Activated CD8-positive, alpha-beta T cell treated with anti-CD3 and anti-CD28 coated beads, Interleukin-2, amount 10 ng/mL, durations not matched to agents 7 days and 5 days (primary cell): ENCODE data around the gene RNF41. TPM values are rescaled to one million over a fixed set of nuclear protein-coding genes. Genes with fewer than 3 reads are reported as not detected.

Experiments
- ATAC-seq: fragments of 150-1000 bp; cut with Tn5 transposase; one replicate; pipeline ENCODE4 v1.10.0; 2021; ENCODE audit warnings: moderate library complexity
- CTCF ChIA-PET: fragments of 350-600 bp; sonication (Branson Sonifier 250); formaldehyde crosslinking; loops from one replicate; lab custom pipeline; 2021; ENCODE audit warnings: antibody characterized with exemption; lab: Charles Lee
- POLR2A ChIA-PET: fragments of 350-600 bp; sonication (Branson Sonifier 250); formaldehyde crosslinking; loops from one replicate; lab custom pipeline; 2021; ENCODE audit warnings: antibody characterized with exemption; lab: Charles Lee
- DNase-seq: peaks from one replicate; pipeline ENCODE4 v3.0.0-alpha.2; 2020
- H3K27ac Mint-ChIP-seq: one replicate; pipeline ENCODE4 v1.8.0; 2021; ENCODE audit warnings: mild to moderate bottlenecking, mixed read lengths
- H3K27me3 Mint-ChIP-seq: one replicate; pipeline ENCODE4 v1.8.0; 2021; ENCODE audit warnings: low read depth, mixed read lengths
- H3K36me3 Mint-ChIP-seq: one replicate; pipeline ENCODE4 v1.8.0; 2021; ENCODE audit warnings: low read depth, mixed read lengths
- H3K4me1 Mint-ChIP-seq: one replicate; pipeline ENCODE4 v1.8.0; 2021; ENCODE audit warnings: low read depth, mixed read lengths
- H3K4me3 Mint-ChIP-seq: one replicate; pipeline ENCODE4 v1.8.0; 2021; ENCODE audit warnings: mild to moderate bottlenecking, mixed read lengths
- H3K9me3 Mint-ChIP-seq: one replicate; pipeline ENCODE4 v1.8.0; 2022; ENCODE audit warnings: mixed read lengths; ENCODE audit not compliant: insufficient read depth
- total RNA-seq, 2 experiments: library from RNA; stranded (reverse); gene quantifications; one replicate each; pipeline ENCODE4 v1.2.3, GENCODE V29; 2021

The RNF41 gene
- total RNA-seq, 2 experiments from 2014 or later, result 27.9 to 32.9 TPM

DNA sequence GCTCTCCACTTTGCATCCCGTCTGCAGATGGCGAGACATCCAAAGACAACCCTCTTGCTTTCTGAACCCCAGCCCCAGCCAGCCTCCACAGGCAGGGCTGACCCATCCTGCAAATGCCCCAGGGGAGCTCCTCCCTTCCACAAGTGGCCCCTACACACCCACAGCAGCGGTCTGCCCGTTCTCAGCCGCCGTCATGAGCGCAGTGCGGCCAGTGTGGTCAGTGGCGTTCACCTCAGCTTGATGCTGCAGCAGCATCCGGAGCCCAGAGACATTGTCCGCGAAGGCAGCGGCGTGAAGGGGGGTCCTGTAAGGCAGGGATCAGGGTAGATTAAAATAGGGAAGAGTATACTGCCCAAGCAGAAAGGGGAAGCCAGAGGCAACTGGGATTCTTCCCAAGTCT lies 22.8 kb upstream of the RNF41 start:
- DNase-seq (no peak), ATAC-seq (no peak)
- ChIA-PET CTCF (no interaction called here), POLR2A (no interaction called here)
- Mint-ChIP-seq H3K36me3 (peaks cover 44% of the 10 kb centered on the region), H3K9me3 (no peaks in the 10 kb centered on the region), H3K4me1 (no peaks in the 10 kb centered on the region), H3K27me3 (no peaks in the 10 kb centered on the region), H3K4me3 (no peak overlapping the region), H3K27ac (no peak overlapping the region)

DNA sequence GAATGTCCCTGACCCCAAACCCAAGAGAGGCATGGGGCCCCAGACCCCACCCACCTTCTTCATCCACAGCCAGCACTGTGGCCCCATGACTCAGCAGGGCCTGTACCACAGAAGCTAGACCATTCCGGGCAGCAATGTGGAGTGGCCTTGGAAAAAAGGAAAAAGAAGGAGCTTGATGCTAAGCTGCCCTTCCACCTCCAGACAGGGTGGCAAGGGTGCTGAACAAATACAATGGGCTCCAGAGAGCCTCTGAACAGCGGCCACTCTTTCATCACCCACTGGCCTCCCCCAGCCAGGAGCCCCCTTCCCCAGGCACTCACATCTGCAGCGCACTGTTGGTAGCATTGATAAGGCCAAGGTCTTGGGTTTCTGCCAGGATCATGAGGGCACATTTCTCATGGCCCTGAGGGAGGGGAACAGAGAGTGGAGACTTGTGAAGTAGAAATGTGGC lies 22.0 kb upstream of the RNF41 start:
- POLR2A ChIA-PET, result no interaction called here
- ATAC-seq, result no peak

DNA sequence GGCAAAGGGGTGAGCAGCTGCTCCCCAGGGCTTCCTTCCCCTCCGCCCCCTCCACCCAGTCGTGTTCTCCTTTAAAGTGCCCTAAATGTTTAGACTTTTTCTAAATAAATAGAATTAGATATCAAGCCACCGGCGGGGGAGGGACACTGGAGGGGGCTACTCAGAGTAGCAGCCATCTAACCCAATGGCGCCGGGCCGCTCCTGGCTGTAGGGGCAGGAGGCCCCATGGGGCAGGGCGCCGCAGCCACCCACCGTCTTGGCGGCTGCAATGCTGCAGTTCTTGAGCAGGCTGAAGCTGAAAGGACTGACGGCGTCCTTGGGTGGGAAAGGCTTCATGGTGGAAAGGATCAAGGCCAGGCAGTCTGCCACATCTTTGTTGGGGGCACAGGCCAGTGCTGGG lies 21.3 kb upstream of the RNF41 start:
- H3K4me1 Mint-ChIP-seq, result no peaks in the 10 kb centered on the region

More for the DNA sequence above, 22.0 kb upstream of the RNF41 start:
- Mint-ChIP-seq H3K9me3 (no peaks in the 10 kb centered on the region), H3K4me1 (no peaks in the 10 kb centered on the region), H3K27ac (no peak overlapping the region), H3K36me3 (peaks cover 41% of the 10 kb centered on the region), H3K27me3 (no peaks in the 10 kb centered on the region), H3K4me3 (no peak overlapping the region)
- CTCF ChIA-PET, result no interaction called here
- DNase-seq, result no peak

DNA sequence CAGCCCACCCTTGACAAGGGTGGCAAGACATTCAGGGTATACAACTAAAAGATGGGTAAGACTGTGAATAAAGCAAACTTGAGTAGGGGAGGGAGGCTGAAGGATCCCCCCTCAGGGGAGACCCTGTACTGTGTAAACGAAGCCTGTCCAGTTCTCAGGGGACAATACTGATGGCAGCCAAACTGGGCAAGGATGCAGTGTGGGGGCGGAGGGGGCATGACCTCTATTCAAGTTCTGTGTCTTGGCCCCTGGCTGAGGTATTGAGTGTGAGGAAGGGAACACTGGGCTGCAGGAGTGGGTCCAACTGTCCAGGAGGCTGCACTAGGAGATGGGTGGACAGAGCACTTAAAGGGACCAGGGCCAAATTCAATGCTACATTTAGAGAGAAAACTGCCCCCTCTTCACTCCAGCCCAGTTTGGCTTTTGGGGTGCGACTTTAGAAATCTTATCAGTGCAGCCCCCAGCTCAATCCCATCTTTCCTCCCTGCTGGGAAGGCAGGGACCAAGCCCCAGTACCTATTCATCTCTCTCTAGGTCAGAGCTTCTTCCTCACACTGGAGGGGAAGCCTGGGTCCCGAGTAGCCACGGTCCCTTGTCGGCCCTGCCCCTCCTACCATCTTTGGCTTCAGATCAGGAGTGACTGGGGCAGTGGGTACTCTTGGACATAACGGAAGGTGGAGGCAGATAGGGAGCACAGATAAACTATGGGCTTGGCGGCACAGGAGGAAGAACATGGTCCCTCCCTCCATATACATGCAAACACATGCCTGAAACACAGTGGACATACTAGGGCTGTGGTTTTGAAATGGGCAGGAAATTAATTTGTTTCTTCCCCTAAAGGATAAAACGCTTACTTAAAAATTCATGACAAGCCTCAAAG lies 19.9 kb upstream of the RNF41 start:
- H3K9me3 Mint-ChIP-seq, result no peaks in the 10 kb centered on the region
- H3K36me3 Mint-ChIP-seq, result peaks cover 32% of the 10 kb centered on the region
- ATAC-seq, result no peak
- peak overlapping the region; percentile 2 for H3K27ac Mint-ChIP-seq
- no peaks in the 10 kb centered on the region for H3K4me1 Mint-ChIP-seq
- H3K27me3 Mint-ChIP-seq, result no peaks in the 10 kb centered on the region
- no peak overlapping the region for H3K4me3 Mint-ChIP-seq
- CTCF ChIA-PET, result no interaction called here
- POLR2A ChIA-PET, result no interaction called here
- no peak for DNase-seq

More for the DNA sequence above, 21.3 kb upstream of the RNF41 start:
- peaks cover 41% of the 10 kb centered on the region for H3K36me3 Mint-ChIP-seq
- ChIA-PET POLR2A (no interaction called here), CTCF (no interaction called here)
- DNase-seq (no peak), ATAC-seq (no peak)
- H3K27ac Mint-ChIP-seq, result no peak overlapping the region
- H3K4me3 Mint-ChIP-seq, result no peak overlapping the region
- H3K27me3 Mint-ChIP-seq, result no peaks in the 10 kb centered on the region
- no peaks in the 10 kb centered on the region for H3K9me3 Mint-ChIP-seq

DNA sequence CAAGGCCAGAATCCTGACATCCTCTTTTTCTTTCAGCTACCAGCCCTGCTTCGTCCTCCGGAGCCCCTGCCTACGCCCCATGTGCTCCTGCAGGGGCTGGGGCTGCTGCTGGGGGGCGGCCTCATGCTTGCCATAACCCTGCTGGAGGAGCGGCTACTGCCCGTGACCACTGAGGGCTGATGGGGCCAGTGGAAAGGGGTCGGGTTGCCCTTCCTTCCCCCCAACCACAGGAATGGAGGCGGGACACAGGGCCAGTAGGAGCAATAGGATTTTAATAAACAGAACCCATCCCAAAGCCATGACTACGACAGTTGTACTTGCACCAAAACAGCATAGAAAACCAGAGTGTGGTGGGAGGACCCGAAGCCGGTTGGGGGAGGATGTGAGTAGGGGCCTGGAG lies 15.8 kb upstream of the RNF41 start:
- no peaks in the 10 kb centered on the region for H3K27me3 Mint-ChIP-seq
- no peak overlapping the region for H3K4me3 Mint-ChIP-seq
- ChIA-PET POLR2A (no interaction called here), CTCF (interaction anchor here (1.6 kb wide), 1 partner anchor 15 kb away, joined by 3 read pairs; the partner anchor contains the start of gene RNF41)
- no peak overlapping the region for H3K27ac Mint-ChIP-seq
- no peak for DNase-seq
- peaks cover 11% of the 10 kb centered on the region for H3K36me3 Mint-ChIP-seq
- H3K4me1 Mint-ChIP-seq, result no peaks in the 10 kb centered on the region
- no peaks in the 10 kb centered on the region for H3K9me3 Mint-ChIP-seq
- ATAC-seq, result no peak

DNA sequence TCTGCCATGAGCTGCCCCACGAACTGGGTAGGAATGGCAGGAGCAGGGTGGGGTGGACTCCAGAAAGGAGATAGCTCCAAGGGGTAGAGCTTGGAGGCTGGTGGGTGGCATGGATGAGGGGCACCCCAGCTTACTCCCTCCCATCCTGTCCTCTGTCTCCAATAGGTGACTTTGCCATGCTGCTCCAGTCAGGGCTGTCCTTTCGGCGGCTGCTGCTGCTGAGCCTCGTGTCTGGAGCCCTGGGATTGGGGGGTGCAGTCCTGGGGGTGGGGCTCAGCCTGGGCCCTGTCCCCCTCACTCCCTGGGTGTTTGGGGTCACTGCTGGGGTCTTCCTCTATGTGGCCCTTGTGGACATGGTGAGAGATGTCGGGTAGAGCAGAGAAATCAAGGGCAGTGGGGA lies 15.3 kb upstream of the RNF41 start:
- H3K27ac Mint-ChIP-seq, result no peak overlapping the region
- peaks cover 11% of the 10 kb centered on the region for H3K36me3 Mint-ChIP-seq
- no peaks in the 10 kb centered on the region for H3K4me1 Mint-ChIP-seq
- ChIA-PET POLR2A (interaction anchor here (0.5 kb wide), 1 partner anchor 48 kb away, joined by 3 read pairs; no protein-coding TSS in a partner anchor), CTCF (interaction anchor here (1.6 kb wide), 1 partner anchor 15 kb away, joined by 3 read pairs; the partner anchor contains the start of gene RNF41)
- no peaks in the 10 kb centered on the region for H3K9me3 Mint-ChIP-seq
- no peak for ATAC-seq
- H3K4me3 Mint-ChIP-seq, result no peak overlapping the region
- no peaks in the 10 kb centered on the region for H3K27me3 Mint-ChIP-seq
- no peak for DNase-seq

DNA sequence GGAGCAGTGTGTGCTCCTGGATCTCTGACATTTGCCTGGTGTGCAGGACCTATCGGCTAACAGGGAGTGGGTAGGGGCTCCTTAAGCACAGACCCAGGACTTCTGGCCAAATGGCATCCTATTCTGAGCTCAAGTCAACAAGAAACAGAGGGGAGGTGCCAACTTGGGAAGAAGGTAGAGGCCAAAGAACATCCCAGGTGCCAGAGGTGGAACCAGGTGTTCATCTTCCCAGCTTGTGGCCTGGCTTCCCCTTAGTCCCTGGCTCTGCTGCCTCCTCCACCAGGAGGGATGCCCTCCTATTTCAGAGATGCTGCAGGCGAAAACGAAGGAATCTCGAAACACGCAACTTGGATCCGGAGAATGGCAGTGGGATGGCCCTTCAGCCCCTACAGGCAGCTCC lies 14.4 kb upstream of the RNF41 start:
- DNase-seq, result no peak
- peaks cover 4% of the 10 kb centered on the region for H3K36me3 Mint-ChIP-seq
- ATAC-seq, result no peak
- no peak overlapping the region for H3K4me3 Mint-ChIP-seq
- no peaks in the 10 kb centered on the region for H3K9me3 Mint-ChIP-seq
- H3K4me1 Mint-ChIP-seq, result no peaks in the 10 kb centered on the region
- no peak overlapping the region for H3K27ac Mint-ChIP-seq
- no peaks in the 10 kb centered on the region for H3K27me3 Mint-ChIP-seq
- POLR2A ChIA-PET, result no interaction called here
- CTCF ChIA-PET, result interaction anchor here (1.6 kb wide), 1 partner anchor 14 kb away, joined by 3 read pairs; the partner anchor contains the start of gene RNF41

DNA sequence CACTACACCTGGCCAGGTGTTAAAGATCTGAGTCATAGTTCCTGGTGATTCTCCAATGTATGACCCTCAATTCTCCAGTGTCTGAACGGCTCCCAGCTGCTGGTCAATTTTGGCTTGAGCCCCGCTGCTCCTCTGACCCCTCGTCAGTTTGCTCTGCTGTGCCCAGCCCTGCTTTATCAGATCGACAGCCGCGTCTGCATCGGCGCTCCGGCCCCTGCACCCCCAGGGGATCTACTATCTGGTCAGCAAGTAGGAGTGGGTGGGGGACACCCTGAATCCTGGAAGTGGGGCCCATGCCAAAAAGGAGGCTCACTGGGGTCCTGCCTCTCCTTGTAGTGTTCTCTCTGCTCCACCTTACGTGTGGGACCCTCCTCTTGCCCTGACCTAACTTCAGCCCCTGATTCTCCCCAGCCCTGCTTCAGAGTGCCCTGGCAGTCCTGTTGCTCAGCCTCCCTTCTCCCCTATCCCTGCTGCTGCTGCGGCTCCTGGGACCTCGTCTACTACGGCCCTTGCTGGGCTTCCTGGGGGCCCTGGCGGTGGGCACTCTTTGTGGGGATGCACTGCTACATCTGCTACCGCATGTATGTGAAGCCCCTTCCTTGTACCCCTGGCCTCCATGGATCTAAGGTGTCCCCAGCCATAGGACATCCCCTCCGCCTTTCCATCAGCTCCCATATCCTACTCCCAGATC lies 13.2 kb upstream of the RNF41 start:
- no peaks in the 10 kb centered on the region for H3K4me1 Mint-ChIP-seq
- no peaks in the 10 kb centered on the region for H3K9me3 Mint-ChIP-seq
- ATAC-seq (no peak), DNase-seq (no peak)
- no peak overlapping the region for H3K4me3 Mint-ChIP-seq
- H3K36me3 Mint-ChIP-seq, result no peaks in the 10 kb centered on the region
- CTCF ChIA-PET, result interaction anchor here (1.1 to 1.9 kb wide), 2 partner anchors 13 to 229 kb away, joined by 3 to 6 read pairs; partner anchors contain the start of gene RNF41
- POLR2A ChIA-PET, result interaction anchor here (0.7 kb wide), 1 partner anchor 256 kb away, joined by 3 read pairs; no protein-coding TSS in a partner anchor
- no peaks in the 10 kb centered on the region for H3K27me3 Mint-ChIP-seq
- no peak overlapping the region for H3K27ac Mint-ChIP-seq

DNA sequence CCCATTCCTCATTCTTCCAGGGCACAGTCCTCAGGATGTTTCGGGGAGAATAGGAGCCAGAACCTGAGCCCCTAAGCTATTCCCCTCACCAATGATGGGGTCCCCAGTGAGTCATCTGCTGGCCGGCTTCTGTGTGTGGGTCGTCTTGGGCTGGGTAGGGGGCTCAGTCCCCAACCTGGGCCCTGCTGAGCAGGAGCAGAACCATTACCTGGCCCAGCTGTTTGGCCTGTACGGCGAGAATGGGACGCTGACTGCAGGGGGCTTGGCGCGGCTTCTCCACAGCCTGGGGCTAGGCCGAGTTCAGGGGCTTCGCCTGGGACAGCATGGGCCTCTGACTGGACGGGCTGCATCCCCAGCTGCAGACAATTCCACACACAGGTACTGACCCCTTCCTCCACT lies 9.5 kb upstream of the RNF41 start:
- CTCF ChIA-PET, result interaction anchor here (1.3 kb wide), 1 partner anchor 184 kb away, joined by 3 read pairs; no protein-coding TSS in a partner anchor
- Mint-ChIP-seq H3K27me3 (no peaks in the 10 kb centered on the region), H3K9me3 (no peaks in the 10 kb centered on the region), H3K4me1 (peaks cover 2% of the 10 kb centered on the region), H3K27ac (no peak overlapping the region), H3K36me3 (peaks cover 12% of the 10 kb centered on the region), H3K4me3 (no peak overlapping the region)
- POLR2A ChIA-PET, result interaction anchor here (1.0 kb wide), 1 partner anchor 9 kb away, joined by 4 read pairs; the partner anchor contains the start of gene RNF41
- DNase-seq, result no peak
- no peak for ATAC-seq

DNA sequence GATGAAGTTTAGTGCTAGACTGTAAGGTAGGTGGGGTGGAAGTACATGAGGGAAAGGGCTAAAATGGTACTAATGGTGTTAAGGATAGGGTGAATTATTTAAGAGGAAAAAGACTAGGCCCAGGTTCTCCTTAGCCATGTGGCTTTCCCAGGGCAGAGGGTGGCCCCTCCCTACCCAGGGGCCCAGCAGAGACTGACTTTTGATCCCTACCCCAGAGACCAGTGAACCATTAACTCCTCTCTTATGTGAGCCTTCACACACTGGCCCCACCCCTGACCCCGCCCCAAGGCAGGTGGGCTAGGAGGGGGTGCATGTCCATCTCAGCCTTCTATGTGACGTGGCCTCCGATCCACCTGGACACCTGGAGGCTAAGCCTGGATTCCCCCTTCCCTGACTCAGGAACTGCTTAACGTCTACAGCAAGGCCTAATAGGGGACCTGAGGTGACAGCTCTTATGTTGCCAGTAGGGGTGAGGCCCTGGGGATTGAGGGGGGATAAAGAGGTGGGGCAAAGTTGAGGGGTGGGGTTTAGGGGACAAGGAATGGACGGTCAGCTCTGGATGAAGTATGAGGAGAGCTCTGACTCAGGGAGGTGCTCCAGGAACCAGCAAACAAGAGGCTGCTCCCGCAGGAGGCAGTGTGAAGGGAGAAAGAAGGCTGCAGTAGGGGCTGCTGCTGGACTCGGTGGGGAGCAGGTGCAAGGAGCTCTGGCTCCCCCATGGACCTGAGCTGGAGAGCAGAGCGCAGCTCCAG lies 8.9 kb upstream of the RNF41 start:
- H3K4me1 Mint-ChIP-seq, result peaks cover 6% of the 10 kb centered on the region
- peaks cover 15% of the 10 kb centered on the region for H3K36me3 Mint-ChIP-seq
- ChIA-PET POLR2A (interaction anchor here (1.0 kb wide), 1 partner anchor 8 kb away, joined by 4 read pairs; the partner anchor contains the start of gene RNF41), CTCF (interaction anchor here (1.3 kb wide), 1 partner anchor 183 kb away, joined by 3 read pairs; no protein-coding TSS in a partner anchor)
- H3K27ac Mint-ChIP-seq, result no peak overlapping the region
- no peak for DNase-seq
- H3K27me3 Mint-ChIP-seq, result no peaks in the 10 kb centered on the region
- no peak overlapping the region for H3K4me3 Mint-ChIP-seq
- ATAC-seq, result no peak
- no peaks in the 10 kb centered on the region for H3K9me3 Mint-ChIP-seq

DNA sequence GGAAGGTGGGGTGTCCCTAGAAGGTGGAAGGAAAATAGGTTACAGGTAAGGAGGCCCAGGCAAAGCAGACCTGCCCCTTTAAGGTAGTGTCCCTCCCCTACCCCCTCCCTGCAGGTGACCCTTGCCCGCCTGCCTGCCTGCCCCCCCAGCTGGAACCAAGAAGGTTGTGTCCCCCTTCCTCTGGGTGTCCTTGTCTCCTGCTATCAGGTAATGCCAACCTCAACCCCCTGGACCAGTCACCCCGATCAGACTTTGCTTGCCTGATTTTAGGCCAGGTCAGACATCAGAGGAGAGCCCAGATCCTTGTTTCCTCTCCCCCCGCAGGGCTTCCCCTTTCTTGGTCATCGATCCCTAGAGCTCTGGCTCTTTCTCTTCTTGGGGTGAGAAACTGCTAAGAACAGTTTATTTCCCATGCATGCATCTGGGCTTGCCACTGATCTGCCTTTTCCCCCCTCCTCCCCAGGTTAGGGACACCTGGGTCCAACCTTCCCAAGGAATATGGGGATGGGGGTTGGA lies 8.3 kb upstream of the RNF41 start, which contains the start of gene SLC39A5:
TSS of gene SLC39A5 (plus strand) at position 136 of the 516 bp plus-strand sequence. CDS start 1,224 bp downstream, outside the sequence.
- H3K27me3 Mint-ChIP-seq, result no peaks in the 10 kb centered on the region
- no peak within 1 kb of the TSS for H3K4me3 Mint-ChIP-seq
- ATAC-seq, result no peak
- no peak within 1 kb of the TSS for H3K27ac Mint-ChIP-seq
- CTCF ChIA-PET, result no interaction called here
- peaks cover 12% of the 10 kb centered on the region for H3K4me1 Mint-ChIP-seq
- no peak for DNase-seq
- POLR2A ChIA-PET, result no interaction called here
- H3K9me3 Mint-ChIP-seq, result no peaks in the 10 kb centered on the region
- peaks cover 20% of the 10 kb centered on the region for H3K36me3 Mint-ChIP-seq
